PC-9 (cell line): ENCODE measurements around the gene NBEAL1.

ENCODE experiments used
- EZH2 ChIP-seq: fragments of 200-600 bp; sonication (generic); IDR thresholded peaks from 2 replicates; pipeline ENCODE4 v1.8.0; 2017; ENCODE audit warnings: antibody characterized with exemption, low read depth
- TF ChIP-seq, protein P1 (sequence below): fragments of 200-600 bp; sonication (generic); conservative IDR thresholded peaks from 2 replicates; pipeline ENCODE4 v1.6.1; 2017; ENCODE audit warnings: mixed run types, antibody characterized with exemption, mild to moderate bottlenecking, moderate library complexity

DNA sequence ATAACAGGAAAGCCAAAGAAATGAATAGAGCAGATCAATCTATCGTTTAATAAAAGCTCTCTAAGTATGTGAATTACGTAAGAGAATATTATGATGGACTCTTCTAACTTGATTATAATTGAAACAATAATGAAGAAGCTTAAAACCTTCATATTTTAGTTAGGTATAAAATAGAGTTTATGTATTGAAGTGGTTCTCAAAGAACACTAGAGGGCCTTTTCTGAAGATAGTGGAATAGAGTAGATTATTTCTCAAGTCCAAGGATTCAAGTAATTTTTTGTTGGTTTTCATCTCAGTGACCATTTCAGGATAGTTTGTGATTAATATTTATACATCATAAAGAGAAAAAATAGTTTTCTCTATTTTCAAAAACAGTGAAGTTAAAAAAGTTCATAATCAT lies 97.7 kb downstream of the NBEAL1 start:
- no peak for TF ChIP-seq EZH2
- TF ChIP-seq, protein P1, sequence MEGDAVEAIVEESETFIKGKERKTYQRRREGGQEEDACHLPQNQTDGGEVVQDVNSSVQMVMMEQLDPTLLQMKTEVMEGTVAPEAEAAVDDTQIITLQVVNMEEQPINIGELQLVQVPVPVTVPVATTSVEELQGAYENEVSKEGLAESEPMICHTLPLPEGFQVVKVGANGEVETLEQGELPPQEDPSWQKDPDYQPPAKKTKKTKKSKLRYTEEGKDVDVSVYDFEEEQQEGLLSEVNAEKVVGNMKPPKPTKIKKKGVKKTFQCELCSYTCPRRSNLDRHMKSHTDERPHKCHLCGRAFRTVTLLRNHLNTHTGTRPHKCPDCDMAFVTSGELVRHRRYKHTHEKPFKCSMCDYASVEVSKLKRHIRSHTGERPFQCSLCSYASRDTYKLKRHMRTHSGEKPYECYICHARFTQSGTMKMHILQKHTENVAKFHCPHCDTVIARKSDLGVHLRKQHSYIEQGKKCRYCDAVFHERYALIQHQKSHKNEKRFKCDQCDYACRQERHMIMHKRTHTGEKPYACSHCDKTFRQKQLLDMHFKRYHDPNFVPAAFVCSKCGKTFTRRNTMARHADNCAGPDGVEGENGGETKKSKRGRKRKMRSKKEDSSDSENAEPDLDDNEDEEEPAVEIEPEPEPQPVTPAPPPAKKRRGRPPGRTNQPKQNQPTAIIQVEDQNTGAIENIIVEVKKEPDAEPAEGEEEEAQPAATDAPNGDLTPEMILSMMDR: no peak
